ENCODE results near the gene PAPPA2. TPM values are rescaled to one million over a fixed set of nuclear protein-coding genes. Genes with fewer than 3 reads are reported as not detected.

PAPPA2 gene
- total and polyA plus RNA-seq, 7 donors: 0.05 to 1.1 (median 0.06) TPM; not detected in 2

- WGBS, 3 donors: 61 to 73% (median 65%) methylated on average over 3 of the region's 3 CpGs
- H3K27me3 ChIP-seq (ENCODE audit: insufficient read depth in 3 of 3, low read length in 2 of 3): no peaks in the 10 kb centered on the region
- no peak overlapping the region for H3K4me3 ChIP-seq
- H3K27ac ChIP-seq: no peak overlapping the region
- H3K36me3 ChIP-seq (ENCODE audit: insufficient read depth in 1 of 2, low read depth in 1 of 2): no peaks in the 10 kb centered on the region
- intact Hi-C loops (cut with DNase I): no loop called here
- H3K9me3 ChIP-seq: no peaks in the 10 kb centered on the region
- ATAC-seq (no peak), DNase-seq (no peak)
- H3K4me1 ChIP-seq: no peaks in the 10 kb centered on the region
- no peak for TF ChIP-seq CTCF (IDR thresholded peaks at IDR 0.05)
Observed at GRCh38 chr1:176775378-176775777, 312.4 kb downstream of the PAPPA2 start.

- H3K4me3 ChIP-seq: no peak overlapping the region
- no peaks in the 10 kb centered on the region for H3K9me3 ChIP-seq
- WGBS, 3 donors: 75 to 81% (median 75%) methylated on average over 3 of the region's 3 CpGs
- no peak for ATAC-seq
- no peaks in the 10 kb centered on the region for H3K4me1 ChIP-seq
- no peak overlapping the region for H3K27ac ChIP-seq
- H3K27me3 ChIP-seq (ENCODE audit: insufficient read depth in 3 of 3, low read length in 2 of 3): no peaks in the 10 kb centered on the region
- no peak for TF ChIP-seq CTCF (IDR thresholded peaks at IDR 0.05)
- intact Hi-C loops (cut with DNase I): no loop called here
- no peak for DNase-seq
- H3K36me3 ChIP-seq (ENCODE audit: insufficient read depth in 1 of 2, low read depth in 1 of 2): no peaks in the 10 kb centered on the region
Observed at GRCh38 chr1:176775996-176776395, 313.0 kb downstream of the PAPPA2 start.

- H3K27me3 ChIP-seq (ENCODE audit: insufficient read depth in 3 of 3, low read length in 2 of 3): no peaks in the 10 kb centered on the region
- no peaks in the 10 kb centered on the region for H3K36me3 ChIP-seq (ENCODE audit: insufficient read depth in 1 of 2, low read depth in 1 of 2)
- intact Hi-C loops (cut with DNase I): no loop called here
- no peak overlapping the region for H3K27ac ChIP-seq
- no peak for TF ChIP-seq CTCF (IDR thresholded peaks at IDR 0.05)
- no peaks in the 10 kb centered on the region for H3K4me1 ChIP-seq
- WGBS, 3 donors: 44 to 59% (median 45%) methylated on average over 1 of the region's 1 CpG
- no peaks in the 10 kb centered on the region for H3K9me3 ChIP-seq
- H3K4me3 ChIP-seq: no peak overlapping the region
- ATAC-seq (no peak), DNase-seq (no peak)
Observed at GRCh38 chr1:176778056-176778455, 315.1 kb downstream of the PAPPA2 start.

- ATAC-seq: no peak
- intact Hi-C loops (cut with DNase I): no loop called here
- TF ChIP-seq CTCF (IDR thresholded peaks at IDR 0.05): no peak
- Histone ChIP-seq H3K27ac (no peak overlapping the region), H3K27me3 (ENCODE audit: insufficient read depth in 3 of 3, low read length in 2 of 3) (no peaks in the 10 kb centered on the region), H3K4me3 (no peak overlapping the region), H3K36me3 (ENCODE audit: insufficient read depth in 1 of 2, low read depth in 1 of 2) (no peaks in the 10 kb centered on the region), H3K9me3 (no peaks in the 10 kb centered on the region), H3K4me1 (no peaks in the 10 kb centered on the region)
- 83 to 96% (median 95%) methylated on average over 1 of the region's 1 CpG for WGBS, 3 donors
- no peak for DNase-seq
Observed at GRCh38 chr1:176779992-176780328, 317.0 kb downstream of the PAPPA2 start.

- ATAC-seq: no peak
- no peaks in the 10 kb centered on the region for H3K9me3 ChIP-seq
- H3K4me1 ChIP-seq: no peaks in the 10 kb centered on the region
- intact Hi-C loops (cut with DNase I): no loop called here
- TF ChIP-seq CTCF (IDR thresholded peaks at IDR 0.05): no peak
- 68 to 87% (median 79%) methylated on average over 5 of the region's 5 CpGs for WGBS, 3 donors
- H3K27me3 ChIP-seq (ENCODE audit: insufficient read depth in 3 of 3, low read length in 2 of 3): no peaks in the 10 kb centered on the region
- no peaks in the 10 kb centered on the region for H3K36me3 ChIP-seq (ENCODE audit: insufficient read depth in 1 of 2, low read depth in 1 of 2)
- DNase-seq: no peak
- H3K27ac ChIP-seq: no peak overlapping the region
- no peak overlapping the region for H3K4me3 ChIP-seq
Observed at GRCh38 chr1:176783309-176783708, 320.3 kb downstream of the PAPPA2 start.
